Osteoblast (primary cell): Measurements from ENCODE around the gene COL4A6. TPM values are rescaled to one million over a fixed set of nuclear protein-coding genes. Genes with fewer than 3 reads are reported as not detected.

ENCODE experiments used
- DNase-seq: peaks from one replicate; pipeline ENCODE4 v3.0.0; 2011; ENCODE audit warnings: low spot score, mixed read lengths; ENCODE audit not compliant: insufficient read length; ENCODE audit errors: missing footprints
- H2AFZ ChIP-seq: 2 replicates; pipeline ENCODE4 v1.6.0; 2011; ENCODE audit warnings: mild to moderate bottlenecking, low read length
- H3K27ac ChIP-seq: 2 replicates; pipeline ENCODE4 v1.5.1; 2011; ENCODE audit warnings: mild to moderate bottlenecking, low read depth, low read length, moderate library complexity
- H3K27me3 ChIP-seq: 2 replicates; pipeline ENCODE4 v1.6.0; 2012; ENCODE audit warnings: mild to moderate bottlenecking, control low read depth, inconsistent platforms, low read length, moderate library complexity; ENCODE audit not compliant: insufficient read depth
- H3K36me3 ChIP-seq: 2 replicates; pipeline ENCODE4 v1.5.1; 2011; ENCODE audit warnings: mild to moderate bottlenecking, low read length, control low read depth, moderate library complexity; ENCODE audit not compliant: insufficient read depth
- H3K4me1 ChIP-seq: 2 replicates; pipeline ENCODE4 v1.5.1; 2011; ENCODE audit warnings: mild to moderate bottlenecking, low read length, control low read depth, moderate library complexity; ENCODE audit not compliant: insufficient read depth
- H3K4me2 ChIP-seq: 2 replicates; pipeline ENCODE4 v1.6.0; 2011; ENCODE audit warnings: mild to moderate bottlenecking, low read length; ENCODE audit not compliant: insufficient read depth
- H3K4me3 ChIP-seq: fragments of 200-600 bp; sonication (generic); 3 replicates; pipeline ENCODE4 v1.5.1; 2012; ENCODE audit warnings: mild to moderate bottlenecking, low read length, inconsistent platforms; ENCODE audit not compliant: insufficient read depth
- H3K79me2 ChIP-seq: 2 replicates; pipeline ENCODE4 v1.6.0; 2012; ENCODE audit warnings: mild to moderate bottlenecking, low read length, control low read depth, inconsistent platforms; ENCODE audit not compliant: insufficient read depth
- H3K9me3 ChIP-seq: 2 replicates; pipeline ENCODE4 v1.5.1; 2011; ENCODE audit warnings: low read depth, low read length, control low read depth
- H4K20me1 ChIP-seq: 2 replicates; pipeline ENCODE4 v1.6.0; 2012; ENCODE audit warnings: mild to moderate bottlenecking, low read length, control low read depth; ENCODE audit not compliant: insufficient read depth
- total RNA-seq: library from RNA; depleted of rRNA; stranded (reverse); fragments of >200 nt; gene quantifications from 2 replicates; pipeline ENCODE4 v1.2.3, GENCODE V29; 2012
- TF ChIP-seq, protein P1 (sequence below): IDR thresholded peaks from 2 replicates; pipeline ENCODE4 v1.5.1; 2011; ENCODE audit warnings: mild to moderate bottlenecking, low read depth, low read length, moderate library complexity; ENCODE audit errors: extremely low read depth

The COL4A6 gene
- total RNA-seq, 1 donor = not detected

DNA sequence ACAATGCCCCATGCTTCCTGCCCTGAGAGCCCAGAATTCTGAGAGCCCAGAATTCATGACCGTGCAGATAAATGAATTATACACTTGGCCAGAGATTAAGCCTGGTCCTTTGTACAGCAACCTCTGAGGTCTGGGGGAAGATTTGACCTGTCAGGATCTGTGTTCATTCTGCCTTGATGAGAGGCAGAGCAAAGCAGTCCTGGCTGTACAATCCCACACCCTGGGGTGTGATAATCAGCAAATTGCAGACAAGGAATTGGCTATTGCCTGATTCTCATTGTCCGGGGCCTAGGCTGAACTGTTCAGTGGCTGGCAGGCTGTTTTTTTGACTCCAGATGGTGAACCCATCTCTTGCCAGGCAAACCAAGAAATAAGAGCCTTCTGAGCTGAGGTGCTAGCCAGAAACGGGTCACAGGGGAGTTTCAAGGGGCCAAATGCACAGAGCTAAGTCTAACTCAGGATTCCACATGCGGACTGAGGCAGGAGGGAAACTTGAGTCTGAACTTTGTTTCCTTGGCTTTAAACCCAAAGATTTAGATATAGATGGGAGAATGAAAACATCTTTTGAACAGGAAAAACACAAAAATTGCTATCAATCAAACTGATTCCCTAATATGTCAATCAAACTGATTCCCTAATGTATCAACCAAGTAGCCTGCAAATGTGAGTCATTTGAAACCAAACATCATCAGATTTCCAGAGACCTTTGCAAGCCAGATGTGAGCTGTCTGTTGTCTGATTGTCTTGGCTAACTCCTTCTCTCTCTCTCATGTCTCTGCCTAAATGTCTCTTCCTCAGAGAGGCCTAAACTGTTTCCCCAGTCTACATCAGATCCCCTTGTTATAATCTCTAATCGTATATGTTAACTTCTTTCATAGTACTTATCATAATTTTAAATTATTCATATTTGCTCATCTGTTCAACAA is 187.3 kb downstream of the COL4A6 start:
- Histone ChIP-seq H3K9me3 (no peaks in the 10 kb centered on the region), H3K4me3 (no peak overlapping the region), H3K4me1 (no peaks in the 10 kb centered on the region), H3K27me3 (peaks cover 16% of the 10 kb centered on the region), H2AFZ (no peak overlapping the region), H3K36me3 (no peaks in the 10 kb centered on the region), H3K79me2 (no peaks in the 10 kb centered on the region), H4K20me1 (no peaks in the 10 kb centered on the region), H3K27ac (no peak overlapping the region), H3K4me2 (no peak overlapping the region)
- TF ChIP-seq, protein P1, sequence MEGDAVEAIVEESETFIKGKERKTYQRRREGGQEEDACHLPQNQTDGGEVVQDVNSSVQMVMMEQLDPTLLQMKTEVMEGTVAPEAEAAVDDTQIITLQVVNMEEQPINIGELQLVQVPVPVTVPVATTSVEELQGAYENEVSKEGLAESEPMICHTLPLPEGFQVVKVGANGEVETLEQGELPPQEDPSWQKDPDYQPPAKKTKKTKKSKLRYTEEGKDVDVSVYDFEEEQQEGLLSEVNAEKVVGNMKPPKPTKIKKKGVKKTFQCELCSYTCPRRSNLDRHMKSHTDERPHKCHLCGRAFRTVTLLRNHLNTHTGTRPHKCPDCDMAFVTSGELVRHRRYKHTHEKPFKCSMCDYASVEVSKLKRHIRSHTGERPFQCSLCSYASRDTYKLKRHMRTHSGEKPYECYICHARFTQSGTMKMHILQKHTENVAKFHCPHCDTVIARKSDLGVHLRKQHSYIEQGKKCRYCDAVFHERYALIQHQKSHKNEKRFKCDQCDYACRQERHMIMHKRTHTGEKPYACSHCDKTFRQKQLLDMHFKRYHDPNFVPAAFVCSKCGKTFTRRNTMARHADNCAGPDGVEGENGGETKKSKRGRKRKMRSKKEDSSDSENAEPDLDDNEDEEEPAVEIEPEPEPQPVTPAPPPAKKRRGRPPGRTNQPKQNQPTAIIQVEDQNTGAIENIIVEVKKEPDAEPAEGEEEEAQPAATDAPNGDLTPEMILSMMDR = no peak
- no peak for DNase-seq

DNA sequence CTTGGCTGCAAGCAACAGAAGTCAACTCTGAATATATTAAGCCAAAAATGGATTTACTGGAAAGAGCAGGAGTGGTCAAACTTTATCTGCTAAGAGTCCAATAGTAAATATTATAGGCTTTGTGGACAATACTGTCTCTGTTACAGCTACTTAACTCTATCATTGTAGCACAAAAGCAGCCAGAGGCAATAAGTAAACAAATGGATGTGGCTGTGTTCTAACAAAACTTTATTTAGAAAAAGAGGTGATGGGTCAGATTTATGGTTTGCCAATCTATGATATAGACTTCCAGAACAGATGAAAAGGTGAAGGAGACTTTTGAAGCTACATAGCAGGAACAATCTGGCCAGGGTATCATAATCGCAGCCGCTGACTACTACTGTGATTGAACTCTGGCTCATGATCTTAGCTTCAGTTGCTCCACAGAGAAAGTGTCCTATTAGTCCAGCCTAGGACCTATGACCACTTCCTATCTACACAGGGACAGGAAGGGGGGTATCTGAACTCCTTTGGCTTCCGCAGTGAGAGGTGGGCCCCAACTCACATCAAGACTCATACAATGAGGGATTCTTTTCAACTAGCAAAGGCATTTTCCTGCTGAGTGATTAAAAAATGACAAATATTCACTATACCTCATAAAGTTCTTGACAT is 191.8 kb downstream of the COL4A6 start:
- Histone ChIP-seq H3K36me3 (no peaks in the 10 kb centered on the region), H3K9me3 (no peaks in the 10 kb centered on the region), H3K27me3 (peaks cover 15% of the 10 kb centered on the region), H3K27ac (no peak overlapping the region), H3K4me1 (no peaks in the 10 kb centered on the region), H3K79me2 (no peaks in the 10 kb centered on the region), H4K20me1 (no peaks in the 10 kb centered on the region), H3K4me2 (no peak overlapping the region), H3K4me3 (no peak overlapping the region), H2AFZ (no peak overlapping the region)
- TF ChIP-seq, protein P1 = no peak
- DNase-seq = no peak

DNA sequence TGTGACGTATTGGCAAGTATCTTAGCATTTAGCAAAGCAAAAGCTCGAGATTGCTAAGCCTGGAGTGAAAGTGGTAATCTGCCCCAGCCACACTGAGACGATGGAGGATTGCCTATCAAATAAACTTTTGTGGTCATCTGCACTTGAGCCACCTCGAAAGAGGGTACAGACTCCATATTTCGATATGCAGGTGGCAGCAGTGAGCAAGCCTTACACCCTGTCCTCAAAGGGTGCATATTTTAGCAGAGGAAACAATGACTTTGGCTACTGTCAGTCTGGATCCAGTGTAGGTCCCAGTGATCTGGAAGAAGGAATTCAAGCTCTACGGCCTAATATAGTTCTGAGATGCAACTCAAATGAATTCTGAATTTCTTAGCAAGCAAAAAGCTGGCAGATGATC is 192.8 kb downstream of the COL4A6 start:
- H3K27me3 ChIP-seq = peaks cover 15% of the 10 kb centered on the region
- no peaks in the 10 kb centered on the region for H3K4me1 ChIP-seq
- H4K20me1 ChIP-seq = no peaks in the 10 kb centered on the region
- TF ChIP-seq, protein P1 = no peak
- no peaks in the 10 kb centered on the region for H3K36me3 ChIP-seq
- no peak overlapping the region for H2AFZ ChIP-seq
- H3K9me3 ChIP-seq = no peaks in the 10 kb centered on the region
- no peak overlapping the region for H3K4me3 ChIP-seq
- DNase-seq = no peak
- H3K4me2 ChIP-seq = no peak overlapping the region
- no peak overlapping the region for H3K27ac ChIP-seq
- no peaks in the 10 kb centered on the region for H3K79me2 ChIP-seq

DNA sequence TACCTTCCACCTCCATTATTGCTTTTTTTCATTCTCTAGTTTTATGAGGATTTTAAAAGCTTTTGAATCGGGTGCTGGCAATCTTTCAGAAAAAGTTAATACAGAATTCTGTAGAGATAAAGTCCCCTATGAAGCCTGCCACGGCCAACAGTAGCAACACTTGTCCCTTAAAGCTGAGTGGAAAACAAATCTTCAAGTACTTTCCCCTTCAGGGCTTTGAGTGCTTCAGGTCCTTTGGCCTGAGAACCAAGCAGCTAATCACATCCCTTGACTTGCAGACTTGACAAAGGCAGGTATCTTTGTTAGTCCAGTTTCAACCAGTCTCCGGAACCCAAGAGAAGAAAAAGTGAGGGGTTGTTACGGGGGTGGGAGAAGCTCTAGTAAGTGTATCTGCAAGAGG is 202.2 kb downstream of the COL4A6 start:
- H2AFZ ChIP-seq = no peak overlapping the region
- no peak overlapping the region for H3K4me3 ChIP-seq
- TF ChIP-seq, protein P1 = no peak
- H3K36me3 ChIP-seq = no peaks in the 10 kb centered on the region
- H3K9me3 ChIP-seq = no peaks in the 10 kb centered on the region
- DNase-seq = no peak
- H3K4me2 ChIP-seq = no peak overlapping the region
- H3K27ac ChIP-seq = no peak overlapping the region
- H3K79me2 ChIP-seq = no peaks in the 10 kb centered on the region
- peaks cover 24% of the 10 kb centered on the region for H3K27me3 ChIP-seq
- no peaks in the 10 kb centered on the region for H4K20me1 ChIP-seq
- H3K4me1 ChIP-seq = no peaks in the 10 kb centered on the region
